NCI-H2227 (cell line): ENCODE data around the gene PRSS8.
"Not testable (repeated sequence)": the region's sequence is repeated elsewhere in the genome, so short reads cannot be mapped to it uniquely, and the experiment has no call there.

ENCODE experiments used
- DNase-seq: peaks from one replicate; lab custom pipeline; 2025; ENCODE audit not compliant: unreplicated experiment; lab: John Stamatoyannopoulos, UW

Gene PRSS8

GRCh38 chr16:31106509-31107464, 28.7 kb downstream of the PRSS8 start:
- no peak for DNase-seq

- DNase-seq: peak; percentile 15
These were observed 29.8 kb downstream of the PRSS8 start for GRCh38 chr16:31105677-31106213.

- not testable (repeated sequence) for DNase-seq
These were observed 34.5 kb downstream of the PRSS8 start for GRCh38 chr16:31100876-31101641.

- DNase-seq: no peak
These were observed 35.5 kb downstream of the PRSS8 start for GRCh38 chr16:31099860-31100638.

GRCh38 chr16:31094424-31095120, 41.0 kb downstream of the PRSS8 start, which contains the start of gene VKORC1:
TSS of gene VKORC1 (minus strand) at chr16:31094797. CDS start at chr16:31094729, 68 bp downstream.
- DNase-seq: peak; percentile 97

- peak; percentile 46 for DNase-seq
These were observed 41.5 kb downstream of the PRSS8 start for GRCh38 chr16:31094088-31094423.

- DNase-seq: peak; percentile 71
These were observed 42.3 kb downstream of the PRSS8 start for GRCh38 chr16:31093132-31093703.

GRCh38 chr16:31092330-31092729, 43.2 kb downstream of the PRSS8 start:
- no peak for DNase-seq

- DNase-seq: no peak
These were observed 45.0 kb downstream of the PRSS8 start for GRCh38 chr16:31090540-31090939.

GRCh38 chr16:31089199-31089598, 46.3 kb downstream of the PRSS8 start:
- DNase-seq: no peak

GRCh38 chr16:31088459-31089183, 46.9 kb downstream of the PRSS8 start, which contains the start of gene PRSS53:
TSS of gene PRSS53 (minus strand) at chr16:31088943. CDS start at chr16:31088809, 134 bp downstream.
- no peak for DNase-seq

- no peak for DNase-seq
These were observed 47.6 kb downstream of the PRSS8 start for GRCh38 chr16:31087971-31088370.

- no peak for DNase-seq
These were observed 48.0 kb downstream of the PRSS8 start for GRCh38 chr16:31087481-31087880.

- no peak for DNase-seq
These were observed 49.0 kb downstream of the PRSS8 start for GRCh38 chr16:31086629-31086906.

- no peak for DNase-seq
These were observed 49.5 kb downstream of the PRSS8 start for GRCh38 chr16:31085873-31086628.

- DNase-seq: no peak
These were observed 50.1 kb downstream of the PRSS8 start for GRCh38 chr16:31085411-31085810.

GRCh38 chr16:31084584-31085302, 50.8 kb downstream of the PRSS8 start:
- DNase-seq: no peak

GRCh38 chr16:31083981-31084380, 51.5 kb downstream of the PRSS8 start:
- DNase-seq: no peak
